ENCODE measurements around the gene CCDC192. TPM values are rescaled to one million over a fixed set of nuclear protein-coding genes. Genes with fewer than 3 reads are reported as not detected.

The CCDC192 gene
- total RNA-seq, result not detected
- polyA plus RNA-seq, result not detected

GRCh38 chr5:127702926-127703561 lies at the start of gene CCDC192:
Gene CCDC192 (plus strand): TSS chr5:127703391. CDS start chr5:127703446, 55 bp downstream.
- H3K27me3 Mint-ChIP-seq, result peaks cover 1 to 17% of the 10 kb centered on the region in 2 donors
- ChIA-PET CTCF (no interaction called here), POLR2A (no interaction called here)
- Histone ChIP-seq H3K4me1 (ENCODE audit: insufficient read depth, low read length) (no peaks in the 10 kb centered on the region), H3K27ac (ENCODE audit: low read depth, low read length) (no peak within 1 kb of the TSS), H3K27me3 (ENCODE audit: insufficient read depth, low read length, poor library complexity, severe bottlenecking) (no peaks in the 10 kb centered on the region), H3K4me3 (ENCODE audit: low read length) (no peak within 1 kb of the TSS), H3K36me3 (ENCODE audit: insufficient read depth, low read length) (no peaks in the 10 kb centered on the region), H3K9me3 (ENCODE audit: low read length) (no peaks in the 10 kb centered on the region)
- no peak within 1 kb of the TSS for H3K27ac Mint-ChIP-seq
- peak within 1 kb of the TSS in 1 of 7 donors; percentile 29 for H3K4me3 Mint-ChIP-seq
- H3K4me1 Mint-ChIP-seq, result no peaks in the 10 kb centered on the region
- no peaks in the 10 kb centered on the region for H3K9me3 Mint-ChIP-seq
- no peak for DNase-seq
- H3K36me3 Mint-ChIP-seq, result no peaks in the 10 kb centered on the region

GRCh38 chr5:127656825-127657224 lies 46.4 kb upstream of the CCDC192 start:
- CTCF ChIA-PET, result no interaction called here
- no peaks in the 10 kb centered on the region for H3K9me3 ChIP-seq (ENCODE audit: low read length)
- H3K27ac Mint-ChIP-seq, result peak overlapping the region in 1 of 8 donors; percentile 76

GRCh38 chr5:127660047-127660733 lies 43.0 kb upstream of the CCDC192 start:
- Histone ChIP-seq H3K9me3 (ENCODE audit: low read length) (no peaks in the 10 kb centered on the region), H3K4me3 (ENCODE audit: low read length) (no peak overlapping the region), H3K27me3 (ENCODE audit: insufficient read depth, low read length, poor library complexity, severe bottlenecking) (no peaks in the 10 kb centered on the region), H3K36me3 (ENCODE audit: insufficient read depth, low read length) (no peaks in the 10 kb centered on the region), H3K4me1 (ENCODE audit: insufficient read depth, low read length) (no peaks in the 10 kb centered on the region), H3K27ac (ENCODE audit: low read depth, low read length) (no peak overlapping the region)
- H3K4me1 Mint-ChIP-seq, result no peaks in the 10 kb centered on the region
- no peak for DNase-seq
- ChIA-PET CTCF (no interaction called here), POLR2A (no interaction called here)
- H3K9me3 Mint-ChIP-seq, result peaks cover 0 to 2% (median 0%) of the 10 kb centered on the region in 5 donors
- H3K4me3 Mint-ChIP-seq, result no peak overlapping the region
- H3K27me3 Mint-ChIP-seq, result peaks cover 3 to 10% of the 10 kb centered on the region in 2 donors
- H3K27ac Mint-ChIP-seq, result peak overlapping the region in 1 of 8 donors; percentile 1
- no peaks in the 10 kb centered on the region for H3K36me3 Mint-ChIP-seq

More at GRCh38 chr5:127656825-127657224, 46.4 kb upstream of the CCDC192 start:
- Mint-ChIP-seq H3K4me3 (no peak overlapping the region), H3K4me1 (no peaks in the 10 kb centered on the region), H3K36me3 (no peaks in the 10 kb centered on the region), H3K27me3 (peaks cover 6 to 10% of the 10 kb centered on the region in 2 donors), H3K9me3 (peaks cover 0 to 2% (median 0%) of the 10 kb centered on the region in 5 donors)
- no peak for DNase-seq
- Histone ChIP-seq H3K27ac (ENCODE audit: low read depth, low read length) (no peak overlapping the region), H3K4me1 (ENCODE audit: insufficient read depth, low read length) (no peaks in the 10 kb centered on the region), H3K36me3 (ENCODE audit: insufficient read depth, low read length) (no peaks in the 10 kb centered on the region), H3K4me3 (ENCODE audit: low read length) (no peak overlapping the region), H3K27me3 (ENCODE audit: insufficient read depth, low read length, poor library complexity, severe bottlenecking) (no peaks in the 10 kb centered on the region)
- POLR2A ChIA-PET, result interaction anchor here (0.5 kb wide), 1 partner anchor 1617 kb away, joined by 5 read pairs; no protein-coding TSS in a partner anchor

GRCh38 chr5:127664093-127664492 lies 39.1 kb upstream of the CCDC192 start:
- CTCF ChIA-PET, result no interaction called here
- Mint-ChIP-seq H3K36me3 (no peaks in the 10 kb centered on the region), H3K9me3 (peaks cover 0 to 2% (median 0%) of the 10 kb centered on the region in 5 donors), H3K27me3 (peaks cover 0 to 2% of the 10 kb centered on the region in 2 donors), H3K4me3 (no peak overlapping the region), H3K27ac (no peak overlapping the region), H3K4me1 (no peaks in the 10 kb centered on the region)
- Histone ChIP-seq H3K27me3 (ENCODE audit: insufficient read depth, low read length, poor library complexity, severe bottlenecking) (no peaks in the 10 kb centered on the region), H3K36me3 (ENCODE audit: insufficient read depth, low read length) (no peaks in the 10 kb centered on the region), H3K27ac (ENCODE audit: low read depth, low read length) (no peak overlapping the region), H3K4me1 (ENCODE audit: insufficient read depth, low read length) (no peaks in the 10 kb centered on the region), H3K9me3 (ENCODE audit: low read length) (no peaks in the 10 kb centered on the region), H3K4me3 (ENCODE audit: low read length) (no peak overlapping the region)
- POLR2A ChIA-PET, result no interaction called here
- DNase-seq, result no peak

GRCh38 chr5:127665641-127666040 lies 37.5 kb upstream of the CCDC192 start:
- CTCF ChIA-PET, result no interaction called here
- no peak overlapping the region for H3K27ac Mint-ChIP-seq

GRCh38 chr5:127666043-127666716 lies 37.0 kb upstream of the CCDC192 start:
- Mint-ChIP-seq H3K27me3 (peaks cover 0 to 1% of the 10 kb centered on the region in 2 donors), H3K9me3 (no peaks in the 10 kb centered on the region), H3K4me3 (no peak overlapping the region), H3K4me1 (no peaks in the 10 kb centered on the region), H3K36me3 (no peaks in the 10 kb centered on the region), H3K27ac (no peak overlapping the region)
- no peaks in the 10 kb centered on the region for H3K4me1 ChIP-seq (ENCODE audit: insufficient read depth, low read length)
- ChIA-PET POLR2A (no interaction called here), CTCF (no interaction called here)
- no peaks in the 10 kb centered on the region for H3K36me3 ChIP-seq (ENCODE audit: insufficient read depth, low read length)
- H3K27me3 ChIP-seq (ENCODE audit: insufficient read depth, low read length, poor library complexity, severe bottlenecking), result no peaks in the 10 kb centered on the region
- no peak overlapping the region for H3K27ac ChIP-seq (ENCODE audit: low read depth, low read length)
- DNase-seq, result no peak
- no peak overlapping the region for H3K4me3 ChIP-seq (ENCODE audit: low read length)
- H3K9me3 ChIP-seq (ENCODE audit: low read length), result no peaks in the 10 kb centered on the region

More at GRCh38 chr5:127665641-127666040, 37.5 kb upstream of the CCDC192 start:
- no peaks in the 10 kb centered on the region for H3K4me1 Mint-ChIP-seq
- Histone ChIP-seq H3K4me3 (ENCODE audit: low read length) (no peak overlapping the region), H3K27ac (ENCODE audit: low read depth, low read length) (no peak overlapping the region), H3K4me1 (ENCODE audit: insufficient read depth, low read length) (no peaks in the 10 kb centered on the region), H3K9me3 (ENCODE audit: low read length) (no peaks in the 10 kb centered on the region), H3K36me3 (ENCODE audit: insufficient read depth, low read length) (no peaks in the 10 kb centered on the region), H3K27me3 (ENCODE audit: insufficient read depth, low read length, poor library complexity, severe bottlenecking) (no peaks in the 10 kb centered on the region)
- no peaks in the 10 kb centered on the region for H3K36me3 Mint-ChIP-seq
- H3K27me3 Mint-ChIP-seq, result peaks cover 0 to 1% of the 10 kb centered on the region in 2 donors
- no peak overlapping the region for H3K4me3 Mint-ChIP-seq
- no peak for DNase-seq
- H3K9me3 Mint-ChIP-seq, result no peaks in the 10 kb centered on the region
- POLR2A ChIA-PET, result no interaction called here

GRCh38 chr5:127667926-127668325 lies 35.3 kb upstream of the CCDC192 start:
- no peak for DNase-seq
- H3K27ac Mint-ChIP-seq, result no peak overlapping the region
- H3K9me3 Mint-ChIP-seq, result no peaks in the 10 kb centered on the region
- CTCF ChIA-PET, result no interaction called here
- POLR2A ChIA-PET, result no interaction called here
- H3K4me1 ChIP-seq (ENCODE audit: insufficient read depth, low read length), result no peaks in the 10 kb centered on the region
- no peaks in the 10 kb centered on the region for H3K27me3 ChIP-seq (ENCODE audit: insufficient read depth, low read length, poor library complexity, severe bottlenecking)
- no peaks in the 10 kb centered on the region for H3K36me3 ChIP-seq (ENCODE audit: insufficient read depth, low read length)
- no peak overlapping the region for H3K4me3 ChIP-seq (ENCODE audit: low read length)
- H3K4me3 Mint-ChIP-seq, result no peak overlapping the region
- H3K9me3 ChIP-seq (ENCODE audit: low read length), result no peaks in the 10 kb centered on the region
- no peak overlapping the region for H3K27ac ChIP-seq (ENCODE audit: low read depth, low read length)
- H3K4me1 Mint-ChIP-seq, result no peaks in the 10 kb centered on the region
- H3K36me3 Mint-ChIP-seq, result no peaks in the 10 kb centered on the region
- peaks cover 0 to 1% of the 10 kb centered on the region in 2 donors for H3K27me3 Mint-ChIP-seq

GRCh38 chr5:127671218-127671617 lies 32.0 kb upstream of the CCDC192 start:
- H3K4me3 ChIP-seq (ENCODE audit: low read length), result no peak overlapping the region
- Mint-ChIP-seq H3K27ac (no peak overlapping the region), H3K27me3 (peaks cover 0 to 1% of the 10 kb centered on the region in 2 donors), H3K4me1 (no peaks in the 10 kb centered on the region), H3K36me3 (no peaks in the 10 kb centered on the region), H3K9me3 (no peaks in the 10 kb centered on the region), H3K4me3 (no peak overlapping the region)
- DNase-seq, result no peak
- no peaks in the 10 kb centered on the region for H3K9me3 ChIP-seq (ENCODE audit: low read length)
- CTCF ChIA-PET, result interaction anchor here (1.4 kb wide), 1 partner anchor 10 kb away, joined by 3 read pairs; no protein-coding TSS in a partner anchor
- no peaks in the 10 kb centered on the region for H3K27me3 ChIP-seq (ENCODE audit: insufficient read depth, low read length, poor library complexity, severe bottlenecking)
- POLR2A ChIA-PET, result no interaction called here
- H3K27ac ChIP-seq (ENCODE audit: low read depth, low read length), result no peak overlapping the region
- H3K4me1 ChIP-seq (ENCODE audit: insufficient read depth, low read length), result no peaks in the 10 kb centered on the region
- H3K36me3 ChIP-seq (ENCODE audit: insufficient read depth, low read length), result no peaks in the 10 kb centered on the region
